ENCODE data around the gene TLX2. TPM values are rescaled to one million over a fixed set of nuclear protein-coding genes. Genes with fewer than 3 reads are reported as not detected.
"Not testable (repeated sequence)": the region's sequence is repeated elsewhere in the genome, so short reads cannot be mapped to it uniquely, and the experiment has no call there.

The TLX2 gene
- total RNA-seq, 1 donor from 2014 or later = not detected

GRCh38 chr2:74553892-74554819 is 39.9 kb downstream of the TLX2 start, which contains the start of the genes DOK1 and LOXL3:
Gene DOK1, plus strand, starts transcription at chr2:74554720. Its CDS starts 35 bp downstream, at chr2:74554755.
Gene LOXL3, minus strand, starts transcription at chr2:74553942. Its CDS starts 1,308 bp downstream, at chr2:74552634.
- peak; percentile 70 to 84 for DNase-seq (ENCODE audit: low read depth in 2 of 2)

DNA sequence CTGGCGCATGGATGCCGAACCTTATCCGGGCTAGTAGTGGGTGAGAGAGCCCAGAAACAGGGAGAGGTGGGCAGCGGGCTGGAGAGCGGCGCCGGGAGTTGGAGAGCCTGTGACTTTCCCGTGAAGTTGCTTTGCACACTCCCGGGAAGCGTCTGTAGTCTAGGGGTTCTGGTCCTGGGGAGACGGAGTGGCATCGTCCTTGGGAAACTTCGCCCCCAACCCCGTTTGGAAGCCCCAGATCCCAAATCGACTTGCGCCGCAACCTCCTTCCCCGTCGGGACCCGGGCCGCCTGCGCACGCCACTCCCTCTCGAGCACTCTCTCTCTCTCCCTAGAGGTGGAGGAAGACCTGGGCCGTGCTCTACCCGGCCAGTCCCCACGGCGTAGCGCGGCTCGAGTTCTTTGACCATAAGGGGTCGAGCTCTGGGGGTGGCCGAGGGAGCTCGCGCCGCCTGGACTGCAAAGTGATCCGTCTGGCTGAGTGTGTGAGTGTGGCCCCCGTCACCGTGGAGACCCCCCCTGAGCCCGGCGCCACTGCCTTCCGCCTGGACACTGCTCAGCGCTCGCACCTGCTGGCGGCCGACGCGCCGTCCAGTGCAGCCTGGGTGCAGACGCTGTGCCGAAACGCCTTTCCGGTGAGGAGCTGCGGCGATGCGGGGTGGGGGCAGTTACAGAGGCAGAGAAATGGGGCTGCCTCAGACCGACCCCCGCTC is 40.7 kb downstream of the TLX2 start:
- peak; percentile 39 to 57 for DNase-seq (ENCODE audit: low read depth in 2 of 2)

DNA sequence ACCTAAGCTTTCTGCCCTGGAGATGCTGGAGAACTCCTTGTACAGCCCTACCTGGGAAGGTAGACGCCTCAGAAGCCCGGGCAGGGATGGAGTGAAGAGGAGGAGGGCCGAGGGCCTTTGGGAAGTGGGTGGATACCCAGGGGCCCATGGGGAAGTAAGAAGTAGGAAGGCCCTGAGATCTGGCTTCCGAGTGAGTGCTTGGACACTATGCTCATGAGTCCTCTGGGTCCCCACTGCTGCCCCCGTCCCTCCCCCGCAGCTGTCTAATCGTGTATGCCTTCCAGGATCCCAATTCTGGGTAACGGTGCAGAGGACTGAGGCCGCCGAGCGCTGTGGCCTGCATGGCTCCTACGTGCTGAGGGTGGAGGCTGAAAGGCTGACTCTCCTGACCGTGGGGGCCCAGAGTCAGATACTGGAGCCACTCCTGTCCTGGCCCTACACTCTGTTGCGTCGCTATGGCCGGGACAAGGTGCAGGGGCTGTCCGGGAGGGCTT is 41.4 kb downstream of the TLX2 start:
- DNase-seq (ENCODE audit: low read depth in 2 of 2) = no peak

DNA sequence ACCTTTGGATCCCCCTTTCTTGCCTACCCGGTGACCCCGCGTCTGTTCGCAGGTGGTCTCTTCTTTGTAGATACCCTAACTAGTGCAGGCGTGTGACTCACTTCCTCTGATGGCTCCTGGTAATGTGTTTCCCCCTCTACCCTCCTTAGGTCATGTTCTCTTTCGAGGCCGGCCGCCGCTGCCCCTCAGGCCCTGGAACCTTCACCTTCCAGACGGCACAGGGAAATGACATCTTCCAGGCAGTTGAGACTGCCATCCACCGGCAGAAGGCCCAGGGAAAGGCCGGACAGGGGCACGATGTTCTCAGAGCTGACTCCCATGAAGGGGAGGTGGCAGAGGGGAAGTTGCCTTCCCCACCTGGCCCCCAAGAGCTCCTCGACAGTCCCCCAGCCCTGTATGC is 41.9 kb downstream of the TLX2 start:
- no peak for DNase-seq (ENCODE audit: low read depth in 2 of 2)

GRCh38 chr2:74556831-74557370 is 42.7 kb downstream of the TLX2 start:
- no peak for DNase-seq (ENCODE audit: low read depth in 2 of 2)

DNA sequence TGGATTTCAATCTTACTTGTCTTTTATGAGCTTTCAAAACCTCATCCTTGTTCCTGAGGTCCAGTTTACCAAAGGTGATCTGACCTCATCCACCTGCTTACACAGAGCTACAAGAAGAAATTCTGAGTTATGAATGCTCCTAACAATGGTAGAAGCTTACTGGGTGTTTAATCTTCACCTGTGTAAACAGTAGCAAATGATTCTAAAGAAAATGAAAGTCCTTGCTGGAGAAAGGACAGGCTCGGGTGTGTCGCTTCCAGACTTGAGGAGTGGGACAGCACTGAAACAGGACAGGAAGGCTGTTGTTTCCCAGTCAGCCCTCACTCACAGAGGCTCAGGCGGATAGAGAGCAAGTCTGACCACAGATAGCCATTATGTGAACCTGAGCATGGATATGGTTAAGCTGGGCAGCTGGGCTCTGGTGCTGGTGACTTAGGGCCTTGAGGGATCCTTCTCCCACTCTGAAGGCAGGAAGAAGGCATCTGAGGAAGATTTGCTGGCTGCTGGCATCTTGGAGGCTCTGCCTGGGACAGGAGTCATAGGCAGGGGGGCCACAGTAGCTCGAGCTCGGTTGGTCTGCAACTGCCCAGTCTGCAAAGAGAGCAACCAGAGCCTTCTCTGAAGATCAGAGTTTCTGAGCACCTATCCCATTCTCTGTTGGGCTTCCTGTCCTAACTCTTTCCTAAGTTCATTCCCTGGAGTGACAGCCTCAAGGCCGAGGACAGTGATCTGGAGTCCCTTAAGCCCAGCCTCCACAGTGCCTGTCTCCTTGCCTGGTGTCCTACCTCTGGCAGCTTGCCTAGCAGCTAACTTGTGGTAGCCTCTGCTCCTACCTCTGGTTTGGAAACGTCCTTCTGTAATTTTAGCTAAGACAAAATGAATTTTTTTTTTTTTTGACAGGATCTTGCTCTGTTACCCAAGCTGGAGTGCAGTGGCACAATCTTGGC is 44.3 kb downstream of the TLX2 start:
- no peak for DNase-seq (ENCODE audit: low read depth in 2 of 2)

GRCh38 chr2:74559912-74560311 is 45.7 kb downstream of the TLX2 start:
- no peak for DNase-seq (ENCODE audit: low read depth in 2 of 2)

DNA sequence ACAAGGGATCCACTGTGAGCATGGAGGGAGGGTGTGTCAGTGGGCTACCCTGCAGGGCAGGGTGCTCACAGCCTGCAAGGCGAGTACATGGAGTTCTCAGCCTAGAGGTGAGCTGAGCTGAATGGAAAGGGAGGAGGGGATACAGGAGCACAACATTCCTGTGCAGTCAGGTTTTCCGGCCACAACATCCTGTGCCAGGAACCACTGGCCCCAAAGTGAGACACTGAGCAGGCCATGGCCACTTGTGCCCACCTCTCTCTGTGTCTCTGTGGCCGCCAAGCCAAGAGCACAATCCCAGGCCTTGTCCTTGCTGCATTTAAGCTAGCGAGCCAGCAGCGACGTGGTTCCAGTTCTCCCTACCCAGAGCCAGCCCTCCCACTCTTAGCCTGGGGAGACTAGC is 46.3 kb downstream of the TLX2 start:
- DNase-seq (ENCODE audit: low read depth in 2 of 2) = peak in 1 of 2 donors; percentile 48

- DNase-seq (ENCODE audit: low read depth in 2 of 2) = not testable (repeated sequence)
These were observed 46.8 kb downstream of the TLX2 start for GRCh38 chr2:74561022-74561421.

DNA sequence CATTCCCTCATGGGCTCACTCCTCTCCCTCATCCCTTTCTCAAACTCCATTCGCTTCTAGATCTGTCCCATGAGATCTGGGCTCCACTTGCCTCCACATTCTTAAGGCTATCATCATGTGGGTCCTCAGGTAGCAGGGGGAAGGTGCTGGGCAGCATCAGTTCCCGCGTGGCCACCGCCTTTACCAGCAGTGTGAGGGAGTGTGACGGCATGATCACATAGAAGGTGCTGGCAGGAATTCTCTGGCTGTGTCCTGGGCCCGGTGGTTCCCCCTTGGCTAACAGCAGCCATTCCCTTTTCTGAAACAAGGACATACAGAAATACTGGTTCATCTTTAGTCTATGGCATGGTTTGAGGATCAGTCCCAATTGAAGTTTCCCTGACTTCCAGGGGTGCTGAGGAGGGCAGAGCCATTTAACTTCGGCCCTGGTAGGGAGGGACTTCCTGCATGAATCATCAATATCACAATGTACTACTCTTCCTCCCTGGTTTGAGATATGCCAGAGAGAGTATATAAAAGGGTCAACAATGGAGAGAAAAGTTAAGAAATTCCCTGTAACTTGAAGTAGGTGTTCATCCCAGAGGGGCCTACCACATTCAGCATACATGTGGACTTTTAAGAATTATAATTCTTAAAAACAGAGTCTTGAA is 48.0 kb downstream of the TLX2 start:
- no peak for DNase-seq (ENCODE audit: low read depth in 2 of 2)

DNA sequence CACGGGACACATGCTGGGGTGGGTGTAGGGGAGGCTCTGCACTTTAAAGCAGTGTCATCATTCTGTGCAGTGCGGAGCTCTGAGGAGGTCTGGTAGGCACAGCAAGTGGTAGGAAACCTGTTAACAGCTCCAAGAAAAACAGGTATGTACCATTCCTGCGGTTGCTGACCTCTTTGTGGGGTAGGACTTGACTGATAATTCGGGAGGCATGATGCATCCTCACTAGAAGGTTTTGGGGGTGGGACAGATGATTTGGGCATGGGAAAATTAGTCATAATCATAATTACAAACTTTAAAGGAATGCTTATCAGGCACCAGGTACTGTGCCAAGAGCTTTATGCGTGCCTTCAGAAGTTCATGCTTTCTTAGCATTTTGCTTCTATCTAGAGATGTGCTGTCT is 50.0 kb downstream of the TLX2 start:
- DNase-seq (ENCODE audit: low read depth in 2 of 2) = no peak

DNA sequence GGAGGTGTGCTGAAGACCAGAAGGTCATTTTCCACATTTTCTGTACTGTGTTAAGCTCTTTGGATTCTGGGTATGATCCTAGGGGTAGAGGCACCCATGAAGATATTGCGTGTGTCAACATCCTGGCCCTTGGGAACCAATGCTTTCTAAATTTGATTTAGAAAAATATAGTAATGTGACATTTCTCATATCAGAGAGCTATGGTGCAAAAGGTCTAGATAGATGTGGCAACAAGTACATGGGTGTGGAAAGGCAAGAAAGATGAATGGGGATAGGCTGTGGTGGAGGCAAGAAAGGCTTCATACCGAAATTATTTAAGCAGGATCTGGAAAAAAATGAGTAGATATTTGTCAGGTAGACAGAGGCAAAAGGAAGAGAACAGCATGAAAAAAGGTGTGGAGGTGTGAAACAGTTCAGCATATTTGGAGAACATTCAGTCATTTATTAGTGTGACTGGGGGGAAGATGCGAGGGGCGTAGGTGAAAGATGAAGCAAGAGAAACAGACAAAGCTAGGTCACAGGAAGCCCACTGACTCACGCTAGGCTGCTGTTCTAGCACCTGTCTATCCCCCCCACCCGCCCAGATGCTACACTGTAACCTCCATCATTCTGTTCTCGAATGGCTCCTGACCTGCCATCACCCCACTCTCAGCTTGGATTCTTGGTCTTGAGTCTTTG is 52.0 kb downstream of the TLX2 start:
- no peak for DNase-seq (ENCODE audit: low read depth in 2 of 2)

GRCh38 chr2:74566754-74567085 is 52.5 kb downstream of the TLX2 start:
- DNase-seq (ENCODE audit: low read depth in 2 of 2) = no peak

Other genes starting within 250 kb of the TLX2 start
- under 0.01 and 0.20 TPM in 2 replicates for gene SLC4A5, start 171.0 kb upstream of the TLX2 start, total RNA-seq
- 95.2 and 117 TPM in 2 replicates for gene DCTN1, start 134.1 kb upstream of the TLX2 start, total RNA-seq
- gene C2orf81, start 92.8 kb upstream of the TLX2 start, total RNA-seq = under 0.01 TPM in 1 of 2 replicates, not detected in the other
- 24.0 and 32.3 TPM in 2 replicates for gene WDR54, start 92.7 kb upstream of the TLX2 start, total RNA-seq
- gene RTKN, start 72.5 kb upstream of the TLX2 start, total RNA-seq = 11.8 and 28.4 TPM in 2 replicates
- 4.8 and 6.3 TPM in 2 replicates for gene INO80B, start 59.4 kb upstream of the TLX2 start, total RNA-seq
- 40.3 and 47.6 TPM in 2 replicates for gene WBP1, start 56.0 kb upstream of the TLX2 start, total RNA-seq
- 36.4 and 57.5 TPM in 2 replicates for gene MOGS, start 49.1 kb upstream of the TLX2 start, total RNA-seq
- 28.5 and 39.9 TPM in 2 replicates for gene MRPL53, start 41.8 kb upstream of the TLX2 start, total RNA-seq
- 7.8 and 16.9 TPM in 2 replicates for gene CCDC142, start 31.5 kb upstream of the TLX2 start, total RNA-seq
- 5.0 and 5.4 TPM in 2 replicates for gene TTC31, start 31.4 kb upstream of the TLX2 start, total RNA-seq
- 0.20 and 0.65 TPM in 2 replicates for gene LBX2, start 14.8 kb upstream of the TLX2 start, total RNA-seq
- gene PCGF1, start 6.8 kb upstream of the TLX2 start, total RNA-seq = 7.0 and 8.3 TPM in 2 replicates
- gene DQX1, start 11.8 kb downstream of the TLX2 start, total RNA-seq = not detected in 2 replicates
- gene AUP1, start 15.3 kb downstream of the TLX2 start, total RNA-seq = 70.2 and 138 TPM in 2 replicates
- gene HTRA2, start 15.5 kb downstream of the TLX2 start, total RNA-seq = 35.3 and 38.1 TPM in 2 replicates
- gene LOXL3, start 39.5 kb downstream of the TLX2 start, total RNA-seq = 0.65 and 1.2 TPM in 2 replicates
- gene DOK1, start 40.3 kb downstream of the TLX2 start, total RNA-seq = 19.0 and 22.0 TPM in 2 replicates
- gene M1AP, start 133.9 kb downstream of the TLX2 start, total RNA-seq = not detected in 2 replicates
- 1.8 and 2.2 TPM in 2 replicates for gene SEMA4F, start 139.8 kb downstream of the TLX2 start, total RNA-seq

Measured in lung microvascular endothelial cell (primary cell).